OCI-LY3 (cell line): ENCODE data around the gene EML1.

ENCODE experiments used
- H2AFZ ChIP-seq: fragments of 200-600, 300-600 bp; shearing (Covaris generic); 2 replicates; pipeline ENCODE4 v1.6.0; 2014; ENCODE audit warnings: antibody characterized with exemption, low read depth, low read length
- H3K27ac ChIP-seq: fragments of 200-600, 300-600 bp; sonication (generic); 2 replicates; pipeline ENCODE4 v1.5.1; 2014; ENCODE audit warnings: mild to moderate bottlenecking, low read length, moderate library complexity, mixed read lengths
- H3K27me3 ChIP-seq: fragments of 200-600, 300-600 bp; sonication (generic); 2 replicates; pipeline ENCODE4 v1.6.1; 2014; ENCODE audit warnings: low read depth, low read length, mixed read lengths
- H3K36me3 ChIP-seq: fragments of 200-600, 300-600 bp; sonication (generic); replicated peaks from 2 replicates; pipeline ENCODE3; 2014; ENCODE audit warnings: low read depth, low read length, mixed read lengths
- H3K4me1 ChIP-seq: fragments of 300-600, 200-600 bp; sonication (generic); 2 replicates; pipeline ENCODE4 v1.6.1; 2014; ENCODE audit warnings: low read length, mixed read lengths
- H3K4me2 ChIP-seq: fragments of 200-600, 300-600 bp; sonication (generic); 2 replicates; pipeline ENCODE4 v1.6.1; 2014; ENCODE audit warnings: low read length, mixed read lengths
- H3K4me3 ChIP-seq: fragments of 300-600, 200-600 bp; sonication (generic); 2 replicates; pipeline ENCODE4 v1.5.1; 2014; ENCODE audit warnings: antibody characterized with exemption, mild to moderate bottlenecking, low read length, moderate library complexity
- H3K79me2 ChIP-seq: fragments of 300-600, 200-600 bp; shearing (Covaris generic); 2 replicates; pipeline ENCODE4 v1.6.1; 2014; ENCODE audit warnings: mild to moderate bottlenecking, low read length, mixed read lengths
- H3K9ac ChIP-seq: fragments of 300-600, 200-600 bp; shearing (Covaris generic); 2 replicates; pipeline ENCODE4 v1.6.0; 2014; ENCODE audit warnings: mild to moderate bottlenecking, low read length, moderate library complexity
- H3K9me3 ChIP-seq: fragments of 200-600, 300-600 bp; shearing (Covaris generic); 2 replicates; pipeline ENCODE4 v1.6.1; 2014; ENCODE audit warnings: low read length, mixed read lengths; ENCODE audit not compliant: insufficient read depth
- H4K20me1 ChIP-seq: fragments of 200-600, 300-600 bp; sonication (generic); 2 replicates; pipeline ENCODE4 v1.6.1; 2016; ENCODE audit warnings: low read length, mixed read lengths; ENCODE audit not compliant: insufficient read depth
- CTCF ChIP-seq: fragments of 200-600, 300-600 bp; sonication (generic); IDR thresholded peaks from 2 replicates; pipeline ENCODE4 v1.5.1; 2014; ENCODE audit warnings: antibody characterized with exemption, low read length, low read depth
- EZH2phosphoT487 ChIP-seq: fragments of 200-600 bp; shearing (Covaris generic); IDR thresholded peaks from 2 replicates; pipeline ENCODE4 v1.6.1; 2018; ENCODE audit warnings: antibody characterized with exemption, mixed run types, low read depth

Gene EML1

GRCh38 chr14:99937475-99938244 is 144.4 kb downstream of the EML1 start:
- no peak overlapping the region for H3K27ac ChIP-seq
- no peak overlapping the region for H2AFZ ChIP-seq
- H3K9ac ChIP-seq, result no peak overlapping the region
- H3K27me3 ChIP-seq, result no peaks in the 10 kb centered on the region
- 0 out of 2 replicates have a peak overlapping the region, but pooled peaks have one; percentile 8 for H3K4me2 ChIP-seq
- H3K4me1 ChIP-seq, result peaks cover 9% of the 10 kb centered on the region
- no peaks in the 10 kb centered on the region for H3K9me3 ChIP-seq
- H4K20me1 ChIP-seq, result no peaks in the 10 kb centered on the region
- no peaks in the 10 kb centered on the region for H3K79me2 ChIP-seq
- peaks cover 37% of the 10 kb centered on the region for H3K36me3 ChIP-seq
- TF ChIP-seq CTCF, result no peak
- TF ChIP-seq EZH2phosphoT487, result no peak
- no peak overlapping the region for H3K4me3 ChIP-seq

GRCh38 chr14:99938376-99938775 is 145.2 kb downstream of the EML1 start:
- Histone ChIP-seq H2AFZ (no peak overlapping the region), H3K36me3 (peaks cover 42% of the 10 kb centered on the region), H3K9ac (no peak overlapping the region), H3K27ac (no peak overlapping the region), H3K9me3 (no peaks in the 10 kb centered on the region), H3K79me2 (no peaks in the 10 kb centered on the region), H3K27me3 (no peaks in the 10 kb centered on the region), H3K4me3 (no peak overlapping the region), H3K4me2 (no peak overlapping the region), H3K4me1 (peaks cover 9% of the 10 kb centered on the region), H4K20me1 (no peaks in the 10 kb centered on the region)
- no peak for TF ChIP-seq CTCF
- TF ChIP-seq EZH2phosphoT487, result no peak

- Histone ChIP-seq H3K9ac (no peak overlapping the region), H3K27me3 (no peaks in the 10 kb centered on the region), H3K4me1 (peaks cover 9% of the 10 kb centered on the region), H3K9me3 (no peaks in the 10 kb centered on the region), H3K36me3 (peaks cover 44% of the 10 kb centered on the region), H2AFZ (no peak overlapping the region), H3K27ac (no peak overlapping the region), H3K4me2 (no peak overlapping the region), H3K4me3 (no peak overlapping the region), H3K79me2 (no peaks in the 10 kb centered on the region), H4K20me1 (no peaks in the 10 kb centered on the region)
- TF ChIP-seq CTCF (no peak), EZH2phosphoT487 (no peak)
These were observed 145.7 kb downstream of the EML1 start for GRCh38 chr14:99938896-99939295.

- H2AFZ ChIP-seq, result no peak overlapping the region
- H4K20me1 ChIP-seq, result no peaks in the 10 kb centered on the region
- H3K9ac ChIP-seq, result no peak overlapping the region
- no peak overlapping the region for H3K27ac ChIP-seq
- no peaks in the 10 kb centered on the region for H3K79me2 ChIP-seq
- H3K4me3 ChIP-seq, result no peak overlapping the region
- H3K4me1 ChIP-seq, result peaks cover 9% of the 10 kb centered on the region
- H3K4me2 ChIP-seq, result no peak overlapping the region
- TF ChIP-seq CTCF, result no peak
- TF ChIP-seq EZH2phosphoT487, result no peak
- H3K36me3 ChIP-seq, result peaks cover 47% of the 10 kb centered on the region
- H3K27me3 ChIP-seq, result no peaks in the 10 kb centered on the region
- H3K9me3 ChIP-seq, result no peaks in the 10 kb centered on the region
These were observed 146.2 kb downstream of the EML1 start for GRCh38 chr14:99939421-99939820.
